ENCODE results near the gene TUT4. TPM values are rescaled to one million over a fixed set of nuclear protein-coding genes. Genes with fewer than 3 reads are reported as not detected.

TUT4 gene
- total RNA-seq, 1 donor = 44.2 TPM

DNA sequence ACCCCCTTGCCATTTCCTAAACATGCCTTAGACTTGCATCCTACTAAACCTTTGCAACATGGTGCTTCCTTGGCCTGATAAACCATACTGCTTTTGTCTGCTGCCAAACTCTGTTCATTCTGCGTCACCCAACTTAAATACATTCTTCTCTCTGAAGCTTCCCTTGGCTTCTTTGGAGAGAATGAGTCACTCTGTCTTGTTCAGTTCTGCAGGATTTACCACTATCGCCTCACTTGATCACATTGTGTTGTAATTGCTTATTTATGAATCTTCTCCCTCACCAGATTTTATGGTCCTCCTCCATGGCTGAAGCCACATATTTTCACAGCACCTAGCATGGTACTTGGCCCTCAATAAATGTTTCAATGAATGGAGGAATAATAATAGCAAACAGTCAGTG is 21.7 kb upstream of the TUT4 start:
- H3K27ac ChIP-seq (ENCODE audit: low read depth, low read length) = no peak overlapping the region
- no peak overlapping the region for H3K4me3 ChIP-seq (ENCODE audit: insufficient read depth, low read length)
- peaks cover 11% of the 10 kb centered on the region for H3K4me1 ChIP-seq (ENCODE audit: insufficient read depth, low read length)
- no peaks in the 10 kb centered on the region for H3K9me3 ChIP-seq (ENCODE audit: low read depth, low read length)
- no peaks in the 10 kb centered on the region for H3K79me2 ChIP-seq (ENCODE audit: insufficient read depth, low read length)
- TF ChIP-seq, protein P1, sequence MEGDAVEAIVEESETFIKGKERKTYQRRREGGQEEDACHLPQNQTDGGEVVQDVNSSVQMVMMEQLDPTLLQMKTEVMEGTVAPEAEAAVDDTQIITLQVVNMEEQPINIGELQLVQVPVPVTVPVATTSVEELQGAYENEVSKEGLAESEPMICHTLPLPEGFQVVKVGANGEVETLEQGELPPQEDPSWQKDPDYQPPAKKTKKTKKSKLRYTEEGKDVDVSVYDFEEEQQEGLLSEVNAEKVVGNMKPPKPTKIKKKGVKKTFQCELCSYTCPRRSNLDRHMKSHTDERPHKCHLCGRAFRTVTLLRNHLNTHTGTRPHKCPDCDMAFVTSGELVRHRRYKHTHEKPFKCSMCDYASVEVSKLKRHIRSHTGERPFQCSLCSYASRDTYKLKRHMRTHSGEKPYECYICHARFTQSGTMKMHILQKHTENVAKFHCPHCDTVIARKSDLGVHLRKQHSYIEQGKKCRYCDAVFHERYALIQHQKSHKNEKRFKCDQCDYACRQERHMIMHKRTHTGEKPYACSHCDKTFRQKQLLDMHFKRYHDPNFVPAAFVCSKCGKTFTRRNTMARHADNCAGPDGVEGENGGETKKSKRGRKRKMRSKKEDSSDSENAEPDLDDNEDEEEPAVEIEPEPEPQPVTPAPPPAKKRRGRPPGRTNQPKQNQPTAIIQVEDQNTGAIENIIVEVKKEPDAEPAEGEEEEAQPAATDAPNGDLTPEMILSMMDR (IDR thresholded peaks at IDR 0.05; ENCODE audit: extremely low read depth, low read depth, low read length) = no peak
- peak overlapping the region; percentile 11 for H3K4me2 ChIP-seq (ENCODE audit: insufficient read depth, low read length)
- no peaks in the 10 kb centered on the region for H4K20me1 ChIP-seq (ENCODE audit: insufficient read depth, low read length)
- DNase-seq (ENCODE audit: insufficient read length, low spot score, missing footprints) = peak; percentile 94
- no peaks in the 10 kb centered on the region for H3K27me3 ChIP-seq (ENCODE audit: insufficient read depth, low read length)
- H3K36me3 ChIP-seq (ENCODE audit: insufficient read depth, low read length) = no peaks in the 10 kb centered on the region
- H2AFZ ChIP-seq (ENCODE audit: low read length) = no peak overlapping the region

DNA sequence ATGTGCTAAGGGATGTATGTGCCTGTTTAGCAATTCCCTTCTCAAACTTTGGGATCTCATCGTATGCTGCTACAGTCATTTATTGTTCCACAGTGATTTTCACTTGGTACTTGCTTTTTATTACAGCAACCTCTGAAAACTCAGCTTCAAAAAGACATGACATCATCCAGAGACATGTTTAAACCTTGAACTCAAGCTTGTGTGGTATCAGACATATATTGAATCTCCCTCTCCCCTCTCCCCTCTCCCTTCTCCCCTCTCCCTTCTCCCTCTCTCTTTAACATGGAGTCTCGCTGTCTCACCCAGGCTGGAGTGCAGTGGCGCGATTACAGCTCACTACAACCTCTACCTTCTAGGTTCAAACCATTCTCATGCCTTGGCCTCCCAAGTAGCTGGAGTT is 19.5 kb upstream of the TUT4 start:
- H2AFZ ChIP-seq (ENCODE audit: low read length) = no peak overlapping the region
- H4K20me1 ChIP-seq (ENCODE audit: insufficient read depth, low read length) = no peaks in the 10 kb centered on the region
- no peak overlapping the region for H3K27ac ChIP-seq (ENCODE audit: low read depth, low read length)
- peaks cover 11% of the 10 kb centered on the region for H3K4me1 ChIP-seq (ENCODE audit: insufficient read depth, low read length)
- no peaks in the 10 kb centered on the region for H3K36me3 ChIP-seq (ENCODE audit: insufficient read depth, low read length)
- no peaks in the 10 kb centered on the region for H3K79me2 ChIP-seq (ENCODE audit: insufficient read depth, low read length)
- TF ChIP-seq, protein P1 (IDR thresholded peaks at IDR 0.05; ENCODE audit: extremely low read depth, low read depth, low read length) = no peak
- H3K27me3 ChIP-seq (ENCODE audit: insufficient read depth, low read length) = no peaks in the 10 kb centered on the region
- no peaks in the 10 kb centered on the region for H3K9me3 ChIP-seq (ENCODE audit: low read depth, low read length)
- DNase-seq (ENCODE audit: insufficient read length, low spot score, missing footprints) = no peak
- peak overlapping the region; percentile 54 for H3K4me2 ChIP-seq (ENCODE audit: insufficient read depth, low read length)
- no peak overlapping the region for H3K4me3 ChIP-seq (ENCODE audit: insufficient read depth, low read length)

DNA sequence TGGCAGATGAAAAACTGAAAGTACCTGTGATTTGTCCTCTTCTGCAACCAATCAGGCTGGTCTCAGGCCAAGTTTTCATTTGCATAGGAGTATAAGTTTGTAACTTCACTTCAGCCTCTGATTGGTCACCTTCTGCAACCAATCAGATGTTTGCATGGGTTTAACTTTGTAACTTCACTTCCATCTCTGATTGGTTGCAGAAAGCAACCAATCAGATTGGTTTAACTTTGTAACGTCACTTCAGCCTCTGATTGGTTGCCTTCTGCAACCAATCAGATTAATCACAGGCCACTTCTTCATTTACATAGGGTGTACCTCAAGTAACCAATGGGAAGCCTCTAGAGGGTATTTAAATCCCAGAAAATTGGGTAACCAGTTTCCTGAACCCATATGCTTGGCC is 18.9 kb upstream of the TUT4 start:
- Histone ChIP-seq H2AFZ (ENCODE audit: low read length) (no peak overlapping the region), H3K9me3 (ENCODE audit: low read depth, low read length) (no peaks in the 10 kb centered on the region), H3K4me3 (ENCODE audit: insufficient read depth, low read length) (no peak overlapping the region), H3K4me1 (ENCODE audit: insufficient read depth, low read length) (peaks cover 11% of the 10 kb centered on the region), H3K27me3 (ENCODE audit: insufficient read depth, low read length) (no peaks in the 10 kb centered on the region), H3K36me3 (ENCODE audit: insufficient read depth, low read length) (no peaks in the 10 kb centered on the region), H3K4me2 (ENCODE audit: insufficient read depth, low read length) (peak overlapping the region; percentile 54), H3K79me2 (ENCODE audit: insufficient read depth, low read length) (no peaks in the 10 kb centered on the region), H4K20me1 (ENCODE audit: insufficient read depth, low read length) (no peaks in the 10 kb centered on the region), H3K27ac (ENCODE audit: low read depth, low read length) (no peak overlapping the region)
- TF ChIP-seq, protein P1 (IDR thresholded peaks at IDR 0.05; ENCODE audit: extremely low read depth, low read depth, low read length) = no peak
- no peak for DNase-seq (ENCODE audit: insufficient read length, low spot score, missing footprints)

DNA sequence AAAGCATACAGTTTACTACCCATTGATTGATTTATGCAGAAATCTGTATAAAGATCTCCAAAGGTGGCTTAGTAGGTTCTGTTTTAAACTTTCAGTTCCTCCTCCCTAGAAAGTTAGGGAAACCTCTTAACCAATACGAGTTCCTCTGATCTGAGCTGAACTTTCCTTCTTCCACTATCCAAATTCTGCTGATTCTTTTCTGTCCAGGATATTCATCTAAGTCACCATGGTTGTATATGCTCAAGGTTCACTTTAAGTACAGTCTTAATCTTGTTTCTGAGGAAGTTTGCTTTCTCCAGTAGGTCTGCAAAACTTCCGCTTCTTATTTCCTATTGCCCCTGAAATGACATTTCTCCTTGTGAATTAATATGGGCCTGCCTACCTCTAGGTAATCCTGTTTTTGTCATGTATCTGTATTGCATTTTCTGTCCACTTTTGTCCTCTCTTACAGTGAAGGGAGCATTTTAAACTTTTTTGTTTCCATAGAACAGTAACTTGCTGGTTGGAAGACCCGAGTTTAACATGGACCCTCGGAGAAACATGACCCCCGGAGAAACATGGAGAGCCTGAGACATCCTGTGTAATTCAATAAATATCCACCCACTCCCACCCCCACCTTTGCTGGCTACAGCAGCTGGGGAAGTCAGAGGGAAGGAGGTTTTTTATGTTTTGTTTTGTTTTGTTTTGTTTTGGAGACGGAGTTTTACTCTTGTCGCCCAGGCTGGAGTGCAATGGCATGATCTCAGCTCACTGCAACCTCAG is 16.7 kb upstream of the TUT4 start:
- H3K27ac ChIP-seq (ENCODE audit: low read depth, low read length) = no peak overlapping the region
- no peak for DNase-seq (ENCODE audit: insufficient read length, low spot score, missing footprints)
- no peak overlapping the region for H3K4me2 ChIP-seq (ENCODE audit: insufficient read depth, low read length)
- no peaks in the 10 kb centered on the region for H3K79me2 ChIP-seq (ENCODE audit: insufficient read depth, low read length)
- H4K20me1 ChIP-seq (ENCODE audit: insufficient read depth, low read length) = no peaks in the 10 kb centered on the region
- peaks cover 5% of the 10 kb centered on the region for H3K4me1 ChIP-seq (ENCODE audit: insufficient read depth, low read length)
- H3K9me3 ChIP-seq (ENCODE audit: low read depth, low read length) = no peaks in the 10 kb centered on the region
- H2AFZ ChIP-seq (ENCODE audit: low read length) = no peak overlapping the region
- no peak overlapping the region for H3K4me3 ChIP-seq (ENCODE audit: insufficient read depth, low read length)
- H3K36me3 ChIP-seq (ENCODE audit: insufficient read depth, low read length) = no peaks in the 10 kb centered on the region
- TF ChIP-seq, protein P1 (IDR thresholded peaks at IDR 0.05; ENCODE audit: extremely low read depth, low read depth, low read length) = no peak
- no peaks in the 10 kb centered on the region for H3K27me3 ChIP-seq (ENCODE audit: insufficient read depth, low read length)
